ENCODE data around the gene MAMDC2. TPM values are rescaled to one million over a fixed set of nuclear protein-coding genes. Genes with fewer than 3 reads are reported as not detected.

MAMDC2 gene
- total and polyA plus RNA-seq, 9 donors: 24.6 to 96.6 (median 69.5) TPM

DNA sequence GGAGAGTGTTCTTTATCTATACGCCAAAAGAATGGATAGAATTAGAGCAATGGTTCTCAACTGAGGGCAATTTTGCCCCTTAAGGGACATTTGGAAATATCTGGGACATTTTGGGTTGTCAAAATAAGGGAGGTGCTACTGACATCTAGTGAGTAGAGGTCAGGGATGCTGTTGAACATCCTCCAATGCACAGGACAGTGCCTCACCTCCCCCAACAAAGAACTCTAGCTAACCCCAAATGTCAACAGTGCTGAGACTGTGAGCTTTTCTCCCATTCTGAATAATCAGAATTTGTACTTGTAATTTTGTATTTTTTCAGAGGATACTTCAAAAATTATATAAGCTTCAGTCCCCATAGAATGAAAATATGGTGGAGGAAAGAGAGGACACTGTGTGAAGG lies 206.6 kb downstream of the MAMDC2 start:
- no peaks in the 10 kb centered on the region for H3K27me3 ChIP-seq
- H3K4me3 ChIP-seq: no peak overlapping the region
- no peak for DNase-seq
- no peaks in the 10 kb centered on the region for H3K9me3 ChIP-seq
- 93 to 94% (median 94%) methylated on average over 1 of the region's 1 CpG for WGBS, 3 donors
- TF ChIP-seq, protein P1, sequence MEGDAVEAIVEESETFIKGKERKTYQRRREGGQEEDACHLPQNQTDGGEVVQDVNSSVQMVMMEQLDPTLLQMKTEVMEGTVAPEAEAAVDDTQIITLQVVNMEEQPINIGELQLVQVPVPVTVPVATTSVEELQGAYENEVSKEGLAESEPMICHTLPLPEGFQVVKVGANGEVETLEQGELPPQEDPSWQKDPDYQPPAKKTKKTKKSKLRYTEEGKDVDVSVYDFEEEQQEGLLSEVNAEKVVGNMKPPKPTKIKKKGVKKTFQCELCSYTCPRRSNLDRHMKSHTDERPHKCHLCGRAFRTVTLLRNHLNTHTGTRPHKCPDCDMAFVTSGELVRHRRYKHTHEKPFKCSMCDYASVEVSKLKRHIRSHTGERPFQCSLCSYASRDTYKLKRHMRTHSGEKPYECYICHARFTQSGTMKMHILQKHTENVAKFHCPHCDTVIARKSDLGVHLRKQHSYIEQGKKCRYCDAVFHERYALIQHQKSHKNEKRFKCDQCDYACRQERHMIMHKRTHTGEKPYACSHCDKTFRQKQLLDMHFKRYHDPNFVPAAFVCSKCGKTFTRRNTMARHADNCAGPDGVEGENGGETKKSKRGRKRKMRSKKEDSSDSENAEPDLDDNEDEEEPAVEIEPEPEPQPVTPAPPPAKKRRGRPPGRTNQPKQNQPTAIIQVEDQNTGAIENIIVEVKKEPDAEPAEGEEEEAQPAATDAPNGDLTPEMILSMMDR (IDR thresholded peaks at IDR 0.05): no peak
- TF ChIP-seq EP300 (IDR thresholded peaks at IDR 0.05) (no peak), POLR2A (IDR thresholded peaks at IDR 0.05) (no peak)
- no peak overlapping the region for H3K27ac ChIP-seq
- H3K36me3 ChIP-seq: no peaks in the 10 kb centered on the region
- intact Hi-C loops (cut with DNase I): loop anchor here in 1 of 4 donors (10.0 kb wide), 2 partner anchors 125 to 155 kb away; no protein-coding TSS in a partner anchor
- H3K4me1 ChIP-seq (ENCODE audit: insufficient read depth): no peaks in the 10 kb centered on the region

DNA sequence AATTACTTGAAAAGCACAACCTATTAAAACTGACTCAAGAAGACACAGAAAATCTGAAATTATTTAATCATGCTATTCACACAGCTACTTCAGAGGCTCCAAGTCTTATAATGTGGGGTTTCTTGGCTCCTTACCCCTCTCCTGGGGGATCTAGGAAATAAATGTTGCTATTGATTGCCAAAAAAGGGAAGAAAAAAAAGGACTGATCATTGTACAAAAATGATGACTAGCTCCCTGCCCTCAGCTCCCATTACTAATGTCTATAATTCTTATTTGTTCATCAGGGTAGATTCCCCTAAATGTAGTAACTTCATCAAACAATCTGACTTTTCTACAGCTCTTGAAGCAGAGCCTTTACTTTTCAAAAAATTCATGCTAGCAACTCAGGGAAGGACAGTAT lies 211.8 kb downstream of the MAMDC2 start:
- DNase-seq: no peak
- peak overlapping the region in 1 of 2 donors; percentile 95 for H3K27ac ChIP-seq
- H3K4me1 ChIP-seq (ENCODE audit: insufficient read depth): peaks cover 8% of the 10 kb centered on the region
- H3K27me3 ChIP-seq: no peaks in the 10 kb centered on the region
- TF ChIP-seq POLR2A (IDR thresholded peaks at IDR 0.05) (no peak), EP300 (IDR thresholded peaks at IDR 0.05) (no peak)
- TF ChIP-seq, protein P1 (IDR thresholded peaks at IDR 0.05): no peak
- H3K9me3 ChIP-seq: no peaks in the 10 kb centered on the region
- intact Hi-C loops (cut with DNase I): loop anchor here in 1 of 4 donors (10.0 kb wide), 2 partner anchors 131 to 149 kb away; no protein-coding TSS in a partner anchor
- H3K36me3 ChIP-seq: no peaks in the 10 kb centered on the region
- peak overlapping the region; percentile 12 for H3K4me3 ChIP-seq

DNA sequence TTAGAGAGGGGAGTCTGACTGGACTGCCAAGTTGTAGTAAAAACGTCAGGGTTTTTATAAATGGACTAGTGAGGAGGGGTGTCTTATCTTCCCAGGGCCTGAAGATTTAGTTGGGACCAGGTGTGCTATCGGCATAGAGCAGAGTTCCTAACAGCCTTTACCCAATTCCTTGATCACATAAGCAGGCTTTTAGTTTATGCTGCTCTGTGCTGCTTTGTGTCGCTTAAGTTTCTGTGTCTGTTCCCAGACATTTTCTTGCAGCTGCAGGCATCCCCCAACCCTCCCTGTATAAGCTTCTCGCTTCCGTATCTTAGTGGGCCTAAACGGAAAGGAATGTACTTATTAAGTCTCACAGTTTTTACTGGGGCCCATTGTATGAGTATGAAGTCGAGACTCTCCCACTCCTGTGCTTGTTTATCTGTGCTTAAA lies 212.5 kb downstream of the MAMDC2 start:
- intact Hi-C loops (cut with DNase I): loop anchor here in 1 of 4 donors (10.0 kb wide), 2 partner anchors 131 to 149 kb away; no protein-coding TSS in a partner anchor
- Histone ChIP-seq H3K27ac (peak overlapping the region in 1 of 2 donors; percentile 95), H3K36me3 (no peaks in the 10 kb centered on the region)

DNA sequence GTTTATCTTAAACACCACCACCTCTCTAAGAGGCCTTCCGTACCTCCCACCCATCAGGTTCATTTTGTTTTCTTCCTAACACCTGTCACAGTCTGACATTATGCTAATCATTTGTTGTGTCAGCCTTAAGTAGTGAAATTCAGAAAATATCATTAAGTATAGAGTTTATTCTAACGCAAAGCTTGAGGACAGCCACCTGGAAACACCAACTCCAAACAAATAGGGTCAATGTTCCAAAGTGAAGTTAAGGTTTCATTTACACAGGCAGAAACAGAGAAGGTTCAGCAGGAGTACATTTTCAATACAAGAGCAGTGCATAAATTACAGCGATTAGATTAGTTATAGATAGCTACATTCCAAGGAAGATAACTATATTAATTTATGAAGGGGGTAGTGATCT lies 213.9 kb downstream of the MAMDC2 start:
- Histone ChIP-seq H3K36me3 (no peaks in the 10 kb centered on the region), H3K4me3 (peak overlapping the region; percentile 61), H3K27me3 (no peaks in the 10 kb centered on the region), H3K9me3 (no peaks in the 10 kb centered on the region), H3K4me1 (ENCODE audit: insufficient read depth) (peaks cover 22% of the 10 kb centered on the region), H3K27ac (peak overlapping the region; percentile 82 to 95)
- intact Hi-C loops (cut with DNase I): loop anchor here in 1 of 4 donors (10.0 kb wide), 2 partner anchors 133 to 147 kb away; no protein-coding TSS in a partner anchor
- TF ChIP-seq, protein P1 (IDR thresholded peaks at IDR 0.05): no peak
- TF ChIP-seq POLR2A (IDR thresholded peaks at IDR 0.05) (no peak), EP300 (IDR thresholded peaks at IDR 0.05) (no peak)
- 16 to 40% (median 24%) methylated on average over 3 of the region's 3 CpGs for WGBS, 3 donors
- no peak for DNase-seq

More for the DNA sequence above, 212.5 kb downstream of the MAMDC2 start:
- 11 to 14% (median 11%) methylated on average over 7 of the region's 7 CpGs for WGBS, 3 donors
- Histone ChIP-seq H3K9me3 (no peaks in the 10 kb centered on the region), H3K4me1 (ENCODE audit: insufficient read depth) (peaks cover 14% of the 10 kb centered on the region), H3K4me3 (peak overlapping the region; percentile 61), H3K27me3 (no peaks in the 10 kb centered on the region)
- no peak for DNase-seq
- no peak for TF ChIP-seq POLR2A (IDR thresholded peaks at IDR 0.05)
- TF ChIP-seq, protein P1 (IDR thresholded peaks at IDR 0.05): no peak
- no peak for TF ChIP-seq EP300 (IDR thresholded peaks at IDR 0.05)

Data from ovary (tissue), 9 donors.